AG08396 (cell line): Measurements from ENCODE around the gene GMDS.

Experiments used
- DNase-seq: peaks from one replicate; pipeline ENCODE4 v3.0.0; 2012; ENCODE audit warnings: low spot score, mixed read lengths

GMDS gene

GRCh38 chr6:2099870-2100269 lies 145.5 kb downstream of the GMDS start:
- DNase-seq, result no peak

- DNase-seq, result no peak
Observed at GRCh38 chr6:2097464-2097863, 147.9 kb downstream of the GMDS start.

GRCh38 chr6:2094642-2095041 lies 150.8 kb downstream of the GMDS start:
- no peak for DNase-seq

- DNase-seq, result no peak
Observed at GRCh38 chr6:2086326-2086965, 159.0 kb downstream of the GMDS start.

- no peak for DNase-seq
Observed at GRCh38 chr6:2085657-2086056, 159.7 kb downstream of the GMDS start.

GRCh38 chr6:2081155-2082138 lies 164.0 kb downstream of the GMDS start:
- no peak for DNase-seq

- DNase-seq, result no peak
Observed at GRCh38 chr6:2078888-2079287, 166.5 kb downstream of the GMDS start.

- no peak for DNase-seq
Observed at GRCh38 chr6:2077826-2078225, 167.6 kb downstream of the GMDS start.

GRCh38 chr6:2073476-2073875 lies 171.9 kb downstream of the GMDS start:
- DNase-seq, result no peak

- DNase-seq, result no peak
Observed at GRCh38 chr6:2072453-2072852, 173.0 kb downstream of the GMDS start.

- no peak for DNase-seq
Observed at GRCh38 chr6:2063547-2063946, 181.9 kb downstream of the GMDS start.

- no peak for DNase-seq
Observed at GRCh38 chr6:2061880-2062279, 183.5 kb downstream of the GMDS start.

- no peak for DNase-seq
Observed at GRCh38 chr6:2055911-2056310, 189.5 kb downstream of the GMDS start.

GRCh38 chr6:2055143-2055542 lies 190.3 kb downstream of the GMDS start:
- no peak for DNase-seq

GRCh38 chr6:2054516-2055067 lies 190.8 kb downstream of the GMDS start:
- DNase-seq, result no peak

- DNase-seq, result no peak
Observed at GRCh38 chr6:2053691-2054090, 191.7 kb downstream of the GMDS start.

- DNase-seq, result no peak
Observed at GRCh38 chr6:2047855-2048254, 197.6 kb downstream of the GMDS start.

GRCh38 chr6:2044192-2044591 lies 201.2 kb downstream of the GMDS start:
- DNase-seq, result no peak

GRCh38 chr6:2042956-2043648 lies 202.3 kb downstream of the GMDS start:
- DNase-seq, result no peak

- no peak for DNase-seq
Observed at GRCh38 chr6:2038092-2038491, 207.3 kb downstream of the GMDS start.

- DNase-seq, result no peak
Observed at GRCh38 chr6:2037237-2037926, 208.0 kb downstream of the GMDS start.

- no peak for DNase-seq
Observed at GRCh38 chr6:2036710-2037023, 208.7 kb downstream of the GMDS start.
